Type B pancreatic cell (in vitro differentiated cells): Measurements from ENCODE around the gene KPNA6. TPM values are rescaled to one million over a fixed set of nuclear protein-coding genes. Genes with fewer than 3 reads are reported as not detected.
"Not testable (repeated sequence)": the region's sequence is repeated elsewhere in the genome, so short reads cannot be mapped to it uniquely, and the experiment has no call there.

ENCODE experiments used
- DNase-seq: peaks from one replicate; pipeline ENCODE4 v3.0.0; 2021; ENCODE audit warnings: mixed read lengths; ENCODE audit not compliant: unreplicated experiment; ENCODE audit errors: extremely low spot score
- H3K27ac Mint-ChIP-seq: 2 replicates; pipeline ENCODE4 v1.8.0; 2021; ENCODE audit warnings: mild to moderate bottlenecking, mixed read lengths
- H3K27me3 Mint-ChIP-seq: 2 replicates; pipeline ENCODE4 v1.8.0; 2021; ENCODE audit warnings: mixed read lengths
- H3K36me3 Mint-ChIP-seq: 2 replicates; pipeline ENCODE4 v1.8.0; 2021; ENCODE audit warnings: mixed read lengths
- H3K4me1 Mint-ChIP-seq: one replicate; pipeline ENCODE4 v1.8.0; 2021; ENCODE audit warnings: mixed read lengths; ENCODE audit not compliant: unreplicated experiment
- H3K4me3 Mint-ChIP-seq: 2 replicates; pipeline ENCODE4 v1.8.0; 2021; ENCODE audit warnings: mild to moderate bottlenecking, mixed read lengths
- H3K9me3 Mint-ChIP-seq: 2 replicates; pipeline ENCODE4 v1.8.0; 2021; ENCODE audit warnings: mixed read lengths
- CTCF ChIP-seq: fragments of 200-600 bp; sonication (generic); conservative IDR thresholded peaks from 2 replicates; pipeline ENCODE4 v1.5.0; 2021; ENCODE audit warnings: antibody characterized with exemption, mild to moderate bottlenecking
- total RNA-seq: library from RNA; stranded (reverse); gene quantifications from 2 replicates; pipeline ENCODE4 v1.2.1, GENCODE V29; 2021; ENCODE audit warnings: low replicate concordance

Gene KPNA6
- total RNA-seq, 1 donor from 2014 or later = 76.2 TPM

DNA sequence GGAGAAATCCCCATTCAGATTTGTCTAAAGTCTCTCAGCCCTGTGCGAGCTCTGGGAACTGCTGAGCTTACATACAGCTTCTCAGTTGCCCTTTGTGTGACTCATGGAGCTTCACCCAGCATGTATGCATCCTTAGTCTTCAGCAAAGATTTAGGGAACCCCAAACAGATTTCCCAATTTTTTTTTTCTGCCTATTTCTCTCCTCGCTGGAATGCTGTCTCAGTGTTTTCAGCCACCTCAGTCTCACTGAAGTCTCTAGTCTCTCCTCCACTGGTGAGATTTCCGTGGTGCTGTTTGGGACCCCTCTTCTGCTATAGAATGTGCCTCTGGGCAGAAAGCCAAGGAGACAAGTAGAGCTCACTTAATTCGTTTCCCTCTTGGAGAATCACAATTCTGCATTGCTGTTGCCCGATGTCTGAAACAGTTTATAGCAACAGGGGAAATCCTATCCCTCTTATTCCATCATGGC lies 43.5 kb downstream of the KPNA6 start:
- H3K27ac Mint-ChIP-seq = peak overlapping the region; percentile 17
- no peak overlapping the region for H3K4me3 Mint-ChIP-seq
- peaks cover 16% of the 10 kb centered on the region for H3K36me3 Mint-ChIP-seq
- H3K4me1 Mint-ChIP-seq = peaks cover 8% of the 10 kb centered on the region
- H3K27me3 Mint-ChIP-seq = no peaks in the 10 kb centered on the region
- no peaks in the 10 kb centered on the region for H3K9me3 Mint-ChIP-seq
- DNase-seq = no peak
- TF ChIP-seq CTCF = no peak

DNA sequence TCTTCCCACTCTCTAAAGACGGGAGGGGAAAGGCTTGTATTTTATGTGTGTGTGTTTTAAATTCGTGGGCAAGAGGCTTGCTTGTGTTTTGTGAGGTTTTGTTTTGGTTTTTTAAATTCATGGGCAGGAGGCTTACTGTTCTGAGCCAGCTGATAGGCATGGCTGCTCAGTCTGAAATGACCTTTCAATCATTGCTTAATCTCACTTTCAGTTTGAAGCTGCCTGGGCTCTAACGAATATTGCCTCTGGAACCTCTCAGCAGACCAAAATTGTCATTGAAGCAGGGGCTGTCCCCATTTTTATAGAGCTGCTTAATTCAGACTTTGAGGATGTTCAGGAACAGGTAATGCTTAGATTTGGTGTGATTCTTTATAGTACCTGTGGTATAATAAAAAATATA lies 51.3 kb downstream of the KPNA6 start:
- no peak overlapping the region for H3K4me3 Mint-ChIP-seq
- no peak overlapping the region for H3K27ac Mint-ChIP-seq
- H3K36me3 Mint-ChIP-seq = peaks cover 38% of the 10 kb centered on the region
- no peaks in the 10 kb centered on the region for H3K27me3 Mint-ChIP-seq
- H3K4me1 Mint-ChIP-seq = no peaks in the 10 kb centered on the region
- H3K9me3 Mint-ChIP-seq = no peaks in the 10 kb centered on the region
- TF ChIP-seq CTCF = no peak
- DNase-seq = no peak

DNA sequence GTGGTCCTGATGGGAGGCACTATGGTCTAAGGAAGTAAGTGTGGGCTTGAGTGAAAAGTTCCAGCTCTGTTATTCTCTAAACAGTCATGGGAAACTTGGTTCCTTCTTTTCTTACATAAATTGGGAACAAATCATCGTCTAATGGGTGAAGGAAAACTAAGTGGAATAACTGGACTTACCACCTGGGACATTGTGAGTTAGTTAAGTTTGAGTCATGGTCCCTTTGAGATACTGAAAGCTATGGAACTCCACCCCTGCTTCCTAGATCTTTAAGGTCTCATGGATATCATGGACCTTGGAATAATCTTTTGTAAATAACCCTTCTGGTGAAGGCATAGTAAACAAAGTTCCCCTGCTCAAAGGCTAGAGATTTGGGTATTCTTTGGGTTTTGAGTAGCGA lies 55.5 kb downstream of the KPNA6 start:
- Mint-ChIP-seq H3K4me3 (no peak overlapping the region), H3K27ac (no peak overlapping the region), H3K4me1 (no peaks in the 10 kb centered on the region), H3K36me3 (peaks cover 26% of the 10 kb centered on the region), H3K27me3 (no peaks in the 10 kb centered on the region), H3K9me3 (no peaks in the 10 kb centered on the region)
- no peak for DNase-seq
- TF ChIP-seq CTCF = no peak

DNA sequence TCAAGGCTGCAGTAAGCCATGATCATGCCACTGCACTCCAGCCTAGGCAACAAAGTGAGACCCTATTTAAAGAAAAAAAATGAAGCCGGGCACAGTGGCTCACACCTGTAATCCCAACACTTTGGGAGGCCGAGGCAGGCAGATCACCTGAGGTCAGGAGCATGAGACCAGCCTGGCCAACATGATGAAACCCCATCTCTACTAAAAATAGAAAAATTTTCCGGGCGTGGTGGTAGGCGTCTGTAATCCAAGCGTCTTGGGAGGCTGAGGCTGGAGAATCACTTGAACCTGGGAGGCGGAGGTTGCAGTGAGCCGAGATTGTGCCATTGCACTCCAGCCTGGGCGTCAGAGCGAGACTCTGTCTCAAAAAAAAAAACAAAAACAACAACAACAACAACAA lies 57.8 kb downstream of the KPNA6 start:
- H3K4me3 Mint-ChIP-seq, H3K27me3 Mint-ChIP-seq, H3K4me1 Mint-ChIP-seq, H3K9me3 Mint-ChIP-seq, H3K27ac Mint-ChIP-seq, DNase-seq: not testable (repeated sequence)
- peaks cover 31% of the 10 kb centered on the region for H3K36me3 Mint-ChIP-seq

GRCh38 chr1:32170991-32171390 lies 63.1 kb downstream of the KPNA6 start:
- Mint-ChIP-seq H3K9me3 (no peaks in the 10 kb centered on the region), H3K4me1 (no peaks in the 10 kb centered on the region), H3K27me3 (no peaks in the 10 kb centered on the region), H3K27ac (no peak overlapping the region), H3K36me3 (peaks cover 24% of the 10 kb centered on the region), H3K4me3 (no peak overlapping the region)
- no peak for DNase-seq
- TF ChIP-seq CTCF = no peak

GRCh38 chr1:32172621-32173245 lies 64.9 kb downstream of the KPNA6 start:
- DNase-seq = no peak
- Mint-ChIP-seq H3K9me3 (no peaks in the 10 kb centered on the region), H3K27ac (no peak overlapping the region), H3K36me3 (peaks cover 25% of the 10 kb centered on the region), H3K4me3 (no peak overlapping the region), H3K4me1 (no peaks in the 10 kb centered on the region), H3K27me3 (no peaks in the 10 kb centered on the region)
- TF ChIP-seq CTCF = no peak
